WI38 (cell line): Measurements from ENCODE around the gene TMEM167A.

Experiments
- H3K4me3 ChIP-seq: 2 replicates; pipeline ENCODE4 v1.5.1; 2011; ENCODE audit warnings: low read depth, mild to moderate bottlenecking, control low read depth, low read length
- TF ChIP-seq, protein P1 (sequence below): IDR thresholded peaks from 2 replicates; pipeline ENCODE4 v1.5.1; 2012; ENCODE audit warnings: low read depth, mild to moderate bottlenecking, control low read depth, low read length

TMEM167A gene

DNA sequence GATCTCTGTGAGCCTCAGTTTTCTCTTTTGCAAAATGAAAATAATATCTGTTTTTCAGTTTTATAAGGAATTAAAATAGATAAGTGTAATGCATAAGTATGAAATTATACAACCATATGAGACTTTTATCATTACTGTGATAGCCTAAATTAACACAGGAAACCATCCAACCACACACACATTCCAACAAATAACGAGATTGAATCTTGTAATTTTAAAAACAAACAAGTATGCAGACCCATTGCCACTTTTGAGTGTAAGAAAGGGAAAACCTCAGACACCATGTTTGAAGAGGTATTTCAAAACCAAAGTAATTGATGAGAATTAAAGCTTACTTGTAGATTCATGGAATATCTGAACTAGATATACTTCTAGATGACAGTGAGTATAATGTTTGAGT lies 32.2 kb upstream of the TMEM167A start:
- TF ChIP-seq, protein P1, sequence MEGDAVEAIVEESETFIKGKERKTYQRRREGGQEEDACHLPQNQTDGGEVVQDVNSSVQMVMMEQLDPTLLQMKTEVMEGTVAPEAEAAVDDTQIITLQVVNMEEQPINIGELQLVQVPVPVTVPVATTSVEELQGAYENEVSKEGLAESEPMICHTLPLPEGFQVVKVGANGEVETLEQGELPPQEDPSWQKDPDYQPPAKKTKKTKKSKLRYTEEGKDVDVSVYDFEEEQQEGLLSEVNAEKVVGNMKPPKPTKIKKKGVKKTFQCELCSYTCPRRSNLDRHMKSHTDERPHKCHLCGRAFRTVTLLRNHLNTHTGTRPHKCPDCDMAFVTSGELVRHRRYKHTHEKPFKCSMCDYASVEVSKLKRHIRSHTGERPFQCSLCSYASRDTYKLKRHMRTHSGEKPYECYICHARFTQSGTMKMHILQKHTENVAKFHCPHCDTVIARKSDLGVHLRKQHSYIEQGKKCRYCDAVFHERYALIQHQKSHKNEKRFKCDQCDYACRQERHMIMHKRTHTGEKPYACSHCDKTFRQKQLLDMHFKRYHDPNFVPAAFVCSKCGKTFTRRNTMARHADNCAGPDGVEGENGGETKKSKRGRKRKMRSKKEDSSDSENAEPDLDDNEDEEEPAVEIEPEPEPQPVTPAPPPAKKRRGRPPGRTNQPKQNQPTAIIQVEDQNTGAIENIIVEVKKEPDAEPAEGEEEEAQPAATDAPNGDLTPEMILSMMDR, result no peak
- no peak overlapping the region for H3K4me3 ChIP-seq

DNA sequence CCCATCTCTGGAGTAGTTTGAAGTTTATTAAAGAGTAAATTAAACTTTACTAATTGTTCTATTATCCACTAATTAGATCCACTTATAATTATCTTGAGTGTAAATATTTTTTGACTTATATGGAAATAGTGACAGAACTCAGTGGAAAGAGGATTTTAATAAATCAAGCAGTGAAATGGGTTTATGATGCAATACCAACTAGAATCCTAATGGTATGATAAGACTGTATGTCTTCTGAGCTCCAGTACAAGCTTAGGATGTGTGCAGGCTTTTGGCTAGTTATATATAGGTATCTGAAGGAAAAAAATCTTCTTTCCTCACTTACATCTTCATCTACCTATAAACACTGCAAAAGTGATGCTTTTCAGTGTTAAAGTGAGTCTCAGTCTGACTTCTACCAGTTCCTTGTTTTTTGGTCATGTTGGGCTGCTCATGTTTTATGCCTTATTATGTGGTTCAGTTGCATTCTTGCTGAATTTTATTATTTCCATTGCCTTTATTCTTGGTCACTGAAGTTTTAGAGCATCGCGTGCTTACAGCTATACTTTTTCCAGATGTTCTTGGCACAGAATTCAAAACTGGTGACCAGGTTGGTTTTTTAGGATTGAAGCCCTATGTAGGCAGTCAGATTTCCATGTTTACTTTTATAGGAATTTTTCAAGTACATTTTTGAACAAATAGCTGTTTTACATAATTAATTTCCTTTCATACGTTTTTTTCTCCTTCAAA lies 30.7 kb upstream of the TMEM167A start:
- TF ChIP-seq, protein P1, result no peak
- H3K4me3 ChIP-seq, result no peak overlapping the region

DNA sequence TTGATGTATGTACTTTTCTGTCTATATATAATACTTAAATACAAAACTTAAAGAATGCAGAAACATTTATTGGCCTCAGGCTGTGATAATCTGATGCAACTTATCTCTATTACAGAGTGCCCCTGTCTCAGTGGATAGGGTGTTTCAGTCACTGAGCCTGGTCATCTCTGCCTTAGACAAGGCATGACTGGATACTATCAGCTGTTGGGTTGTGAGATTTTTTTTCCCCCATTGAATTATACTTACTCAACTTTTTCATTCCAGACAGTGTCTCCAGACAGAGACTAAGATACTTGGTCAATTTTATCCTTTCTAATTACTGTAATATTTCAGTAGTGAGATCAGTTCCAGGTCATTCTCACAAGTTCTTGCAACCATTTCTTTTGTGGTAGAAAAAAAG lies 26.8 kb upstream of the TMEM167A start:
- no peak overlapping the region for H3K4me3 ChIP-seq
- TF ChIP-seq, protein P1, result no peak

DNA sequence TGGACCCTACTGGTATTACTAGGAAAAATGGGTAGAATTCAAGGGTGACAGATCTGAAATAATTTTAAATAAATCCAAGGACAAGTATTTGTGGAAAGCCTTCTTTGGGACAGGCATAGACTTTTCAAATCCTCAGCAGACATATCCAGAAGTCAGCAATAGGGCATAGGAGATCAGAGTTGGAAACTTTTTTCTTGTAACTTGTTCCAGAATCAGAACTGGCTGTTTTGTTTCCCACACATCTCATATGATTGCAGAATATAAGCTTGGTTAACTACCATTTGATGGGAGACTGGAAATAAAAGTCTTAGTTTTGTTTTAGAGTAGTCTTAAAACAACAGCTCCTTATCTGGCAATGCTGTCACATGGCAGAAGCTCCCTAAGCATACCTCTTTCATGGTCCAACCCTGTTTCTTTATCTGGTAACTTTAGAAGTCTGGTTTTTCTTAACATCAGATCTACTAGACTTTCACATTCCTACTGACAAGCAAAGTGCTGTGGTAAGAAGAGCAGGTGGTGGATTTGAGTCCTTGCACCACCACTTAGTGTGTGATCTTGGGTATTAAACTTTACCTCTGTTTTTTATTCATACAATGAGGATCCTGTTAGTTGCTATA lies 25.3 kb upstream of the TMEM167A start:
- TF ChIP-seq, protein P1, result no peak
- no peak overlapping the region for H3K4me3 ChIP-seq

- TF ChIP-seq, protein P1, result no peak
- no peak overlapping the region for H3K4me3 ChIP-seq
Observed at GRCh38 chr5:83101514-83101913, 24.3 kb upstream of the TMEM167A start.

DNA sequence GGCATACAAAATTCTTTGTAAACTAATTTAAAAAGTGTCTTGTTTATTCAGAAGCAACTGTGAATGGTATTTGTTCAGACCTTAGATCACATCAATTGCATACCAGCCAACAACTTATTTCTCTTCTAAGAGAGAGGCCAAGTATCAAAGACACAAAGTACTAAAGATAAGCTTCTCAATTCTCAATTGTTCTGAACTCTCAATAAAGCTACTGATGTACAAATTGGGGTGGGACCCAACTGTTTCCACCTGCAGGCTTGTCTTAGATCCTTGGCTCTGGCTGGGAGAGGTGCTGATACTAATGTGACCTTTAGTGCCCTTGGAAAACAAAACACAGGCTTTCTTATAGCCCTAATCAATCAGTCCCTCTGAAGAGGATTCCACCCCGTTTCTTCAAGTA lies 22.3 kb upstream of the TMEM167A start:
- H3K4me3 ChIP-seq, result no peak overlapping the region
- TF ChIP-seq, protein P1, result no peak

GRCh38 chr5:83099001-83099400 lies 21.8 kb upstream of the TMEM167A start:
- TF ChIP-seq, protein P1, result no peak
- H3K4me3 ChIP-seq, result no peak overlapping the region
